Endometrial microvascular endothelial cells (primary cell): ENCODE data around the gene PPP1R12B. TPM values are rescaled to one million over a fixed set of nuclear protein-coding genes. Genes with fewer than 3 reads are reported as not detected.
"Not testable (repeated sequence)": the region's sequence is repeated elsewhere in the genome, so short reads cannot be mapped to it uniquely, and the experiment has no call there.

ENCODE experiments used
- in situ Hi-C: cut with HindIII; loops from 2 replicates; pipeline ENCODE4 v1.10.0; 2017; ENCODE audit warnings: low sequenced_read_pairs, low pct_unique_long_range_greater_than_20kb; ENCODE audit errors: inconsistent ontology term
- total RNA-seq: library from RNA; depleted of rRNA; stranded (reverse); fragments of >200 nt; gene quantifications from one replicate; pipeline ENCODE4 v1.2.3, GENCODE V29; 2015; ENCODE audit errors: inconsistent ontology term

PPP1R12B gene
- total RNA-seq, 1 donor from 2014 or later, result 6.8 TPM

DNA sequence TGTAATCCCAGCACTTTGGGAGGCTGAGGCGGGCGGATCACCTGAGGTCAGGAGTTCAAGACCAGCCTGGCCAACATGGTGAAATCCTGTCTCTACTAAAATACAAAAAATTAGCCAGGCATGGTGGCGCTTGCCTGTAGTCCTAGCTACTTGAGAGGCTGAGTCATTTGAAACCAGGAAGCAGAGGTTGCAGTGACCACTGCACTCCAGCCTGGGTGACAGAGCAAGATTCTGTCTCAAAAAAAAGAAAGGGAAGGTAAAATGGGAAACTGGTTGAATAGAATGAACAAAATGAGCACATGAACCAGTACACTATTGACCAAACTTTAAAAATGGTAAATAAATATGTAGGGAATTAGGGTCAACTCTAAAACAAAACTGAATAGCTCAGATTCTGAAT, 120.2 kb downstream of the PPP1R12B start:
- in situ Hi-C loops, result not testable (repeated sequence)

GRCh38 chr1:202469123-202469522, 120.6 kb downstream of the PPP1R12B start:
- in situ Hi-C loops, result not testable (repeated sequence)

DNA sequence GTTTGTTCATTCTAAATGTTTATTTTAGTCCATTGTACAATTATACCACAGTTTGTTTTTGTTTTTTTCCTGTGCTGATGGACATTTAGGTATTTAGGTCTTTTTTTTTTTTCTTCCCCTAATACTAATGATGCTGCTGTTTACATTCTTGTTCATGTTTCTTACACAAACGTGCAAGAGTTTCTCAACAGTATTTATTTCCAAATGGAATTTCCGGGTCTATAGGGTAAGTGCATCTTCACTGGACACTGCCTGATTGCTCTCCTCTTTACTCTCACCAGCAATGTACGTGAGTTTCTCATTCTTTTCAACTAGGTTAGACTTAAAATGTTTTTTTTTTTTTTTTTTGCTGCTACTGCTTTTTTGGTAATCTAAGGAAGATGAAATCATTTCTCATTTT, 122.7 kb downstream of the PPP1R12B start:
- in situ Hi-C loops, result no loop called here

- in situ Hi-C loops, result not testable (repeated sequence)
Measured at GRCh38 chr1:202472347-202473124, 124.0 kb downstream of the PPP1R12B start.

DNA sequence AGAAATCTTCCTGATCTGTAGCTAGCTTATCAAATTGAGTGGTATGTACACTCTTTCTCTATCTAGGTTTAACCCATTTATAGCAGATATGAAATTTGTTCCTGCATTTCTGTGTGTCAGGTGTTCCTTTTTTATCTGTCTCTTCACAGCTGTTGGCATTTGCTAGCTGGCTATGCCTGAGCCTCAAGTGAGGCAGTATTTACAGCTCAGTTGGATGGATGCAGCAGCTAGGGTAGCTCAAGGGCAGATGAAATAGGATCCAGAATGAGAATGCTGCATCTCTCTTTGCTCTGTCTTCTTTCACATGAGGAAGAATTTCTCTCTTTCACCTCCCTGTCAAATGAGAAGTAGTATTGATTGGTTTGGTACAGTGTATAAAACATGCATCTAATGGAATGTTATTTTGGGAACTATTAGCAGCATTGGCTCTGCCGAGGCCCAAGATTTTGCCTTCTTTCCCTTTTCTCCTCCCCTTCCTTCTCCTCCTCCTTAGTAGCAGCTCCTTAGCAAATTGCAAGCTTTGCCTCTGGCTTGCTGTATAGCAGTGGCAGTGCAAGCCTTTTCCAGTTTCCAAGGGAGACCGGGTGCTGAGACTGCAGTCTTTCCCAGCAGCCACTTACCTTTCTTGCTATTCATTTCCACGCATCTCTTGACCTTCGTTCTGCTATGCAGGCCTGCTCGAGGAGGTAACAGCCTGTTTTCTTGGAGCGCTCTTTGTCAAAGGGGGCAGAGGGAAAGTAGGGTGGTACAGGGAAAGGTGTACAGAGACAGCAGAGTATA, 125.0 kb downstream of the PPP1R12B start:
- in situ Hi-C loops, result not testable (repeated sequence)

DNA sequence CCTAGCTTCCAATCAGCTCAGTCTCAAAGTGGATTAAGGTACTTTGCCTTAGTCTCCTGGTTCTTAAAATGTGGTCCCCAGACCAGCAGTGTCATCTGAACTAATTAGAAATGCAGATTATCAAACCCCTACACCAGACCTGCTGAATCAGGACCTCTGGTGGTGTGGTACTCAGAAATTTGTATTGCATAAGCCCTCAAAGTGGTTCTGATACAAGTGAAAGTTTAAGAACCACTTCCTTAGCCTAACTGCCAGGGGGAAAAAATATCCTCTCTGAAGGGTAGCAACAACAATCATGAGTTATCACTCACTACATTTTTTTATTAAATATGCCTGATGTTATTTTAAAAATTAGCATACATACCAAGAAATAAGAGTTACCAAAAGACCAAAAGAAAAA, 131.2 kb downstream of the PPP1R12B start:
- in situ Hi-C loops, result not testable (repeated sequence)

DNA sequence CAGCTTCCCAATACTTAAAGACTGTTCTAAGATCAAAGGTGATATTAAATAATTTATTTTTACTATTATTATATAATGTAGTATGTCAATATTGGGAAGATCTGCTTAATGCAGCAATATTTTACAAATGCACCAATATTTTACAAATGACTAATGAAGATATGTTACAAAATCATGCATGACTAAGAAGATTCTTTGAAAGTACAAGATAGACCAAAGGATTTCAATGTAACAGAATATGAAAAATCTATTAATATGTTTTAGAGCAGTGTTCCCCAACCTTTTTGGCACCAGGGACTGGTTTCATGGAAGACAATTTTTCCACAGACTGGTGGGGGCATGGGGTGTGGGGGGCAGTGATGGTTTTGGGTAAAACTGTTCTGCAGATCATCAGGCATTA, 132.1 kb downstream of the PPP1R12B start:
- in situ Hi-C loops, result not testable (repeated sequence)

DNA sequence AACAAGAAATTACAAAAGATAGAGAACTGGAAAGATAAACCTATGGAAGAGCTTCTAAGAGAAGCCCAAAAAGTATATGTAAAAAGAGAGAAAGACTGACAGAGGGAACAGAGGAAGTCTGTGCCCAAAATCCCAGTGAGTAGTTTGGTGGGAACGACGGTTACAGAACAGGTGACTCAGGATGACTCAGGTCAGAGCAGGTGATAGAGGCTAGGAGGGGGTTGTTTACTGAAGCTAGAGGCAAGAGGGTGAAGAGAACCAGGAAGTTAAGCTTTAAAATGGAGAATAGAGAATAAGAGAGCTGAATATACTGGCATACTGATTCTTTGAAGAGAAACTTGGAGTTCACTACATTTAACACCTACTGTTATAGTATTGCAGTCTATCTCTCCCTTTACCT, 134.9 kb downstream of the PPP1R12B start:
- in situ Hi-C loops, result not testable (repeated sequence)

- in situ Hi-C loops, result not testable (repeated sequence)
Measured at GRCh38 chr1:202484032-202484431, 135.5 kb downstream of the PPP1R12B start.

- in situ Hi-C loops, result not testable (repeated sequence)
Measured at GRCh38 chr1:202484820-202485219, 136.3 kb downstream of the PPP1R12B start.

- in situ Hi-C loops, result not testable (repeated sequence)
Measured at GRCh38 chr1:202488178-202488649, 139.7 kb downstream of the PPP1R12B start.

GRCh38 chr1:202489101-202489500, 140.6 kb downstream of the PPP1R12B start:
- in situ Hi-C loops, result not testable (repeated sequence)

- in situ Hi-C loops, result not testable (repeated sequence)
Measured at GRCh38 chr1:202493112-202493511, 144.6 kb downstream of the PPP1R12B start.

DNA sequence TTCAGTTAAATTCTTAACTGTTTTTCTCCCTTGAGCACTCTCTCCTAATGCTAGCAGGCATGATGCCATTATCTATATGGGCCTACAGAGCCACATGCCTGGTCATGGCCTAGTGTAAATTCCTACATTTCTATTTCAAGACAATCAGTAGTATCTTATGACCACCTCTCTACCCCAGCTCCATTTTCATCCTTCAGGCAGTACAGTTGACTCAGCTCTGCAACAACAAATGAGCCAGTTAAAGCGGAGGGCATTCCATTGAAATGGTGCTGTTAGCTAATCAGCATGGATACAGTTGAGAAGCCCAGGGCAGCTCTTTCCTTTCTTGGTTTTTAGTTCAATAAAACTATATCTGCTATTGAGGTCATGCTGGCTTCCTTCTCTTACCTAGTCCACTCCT, 150.0 kb downstream of the PPP1R12B start:
- in situ Hi-C loops, result no loop called here

- in situ Hi-C loops, result not testable (repeated sequence)
Measured at GRCh38 chr1:202499997-202500396, 151.5 kb downstream of the PPP1R12B start.

GRCh38 chr1:202501281-202501680, 152.8 kb downstream of the PPP1R12B start:
- in situ Hi-C loops, result no loop called here

GRCh38 chr1:202505356-202505755, 156.9 kb downstream of the PPP1R12B start:
- in situ Hi-C loops, result no loop called here

- in situ Hi-C loops, result not testable (repeated sequence)
Measured at GRCh38 chr1:202505880-202506575, 157.5 kb downstream of the PPP1R12B start.

GRCh38 chr1:202508863-202509262, 160.4 kb downstream of the PPP1R12B start:
- in situ Hi-C loops, result not testable (repeated sequence)
